Measurements from ENCODE around the gene SPDL1. TPM values are rescaled to one million over a fixed set of nuclear protein-coding genes. Genes with fewer than 3 reads are reported as not detected.

The SPDL1 gene
- total and polyA plus RNA-seq, 2 of the 8 experiments (the other 6 are each of a cell fraction or from before 2014, with no cell fraction given): 16.9 to 44.5 TPM

- TF ChIP-seq CHD7 (IDR thresholded peaks at IDR 0.05; ENCODE audit: insufficient replicate concordance, low read length) (no peak), GABPA (IDR thresholded peaks at IDR 0.05; ENCODE audit: borderline replicate concordance, insufficient read depth, low read length) (no peak), SP1 (IDR thresholded peaks at IDR 0.05; ENCODE audit: low read depth, low read length) (no peak), CTBP2 (IDR thresholded peaks at IDR 0.05; ENCODE audit: borderline replicate concordance, insufficient read depth, insufficient read length, low read length) (no peak), BRCA1 (IDR thresholded peaks at IDR 0.05; ENCODE audit: low read depth, low read length) (no peak), PHF8 (conservative IDR thresholded peaks at IDR 0.05; ENCODE audit: low read depth, low read length) (no peak), EZH2 (IDR thresholded peaks at IDR 0.05; ENCODE audit: low read depth, low read length, severe bottlenecking) (no peak), ATF2 (IDR thresholded peaks at IDR 0.05; ENCODE audit: low read length) (no peak)
Measured at GRCh38 chr5:169549453-169550100, 34.0 kb upstream of the SPDL1 start (continued).
